ENCODE data around the gene ABI3BP.

GRCh38 chr3:100976611-100977010 is 16.6 kb downstream of the ABI3BP start:
- TF ChIP-seq CTCF (IDR thresholded peaks at IDR 0.05), result no peak
- TF ChIP-seq POLR2A (IDR thresholded peaks at IDR 0.05), result no peak

Data from vagina (tissue), 2 donors.